GOT3 (cell line): Measurements from ENCODE around the gene AGFG2.
"Not testable (repeated sequence)": the region's sequence is repeated elsewhere in the genome, so short reads cannot be mapped to it uniquely, and the experiment has no call there.

Experiments
- DNase-seq: peaks from one replicate; lab custom pipeline; 2025; ENCODE audit warnings: mixed read lengths; lab: John Stamatoyannopoulos, UW

Gene AGFG2, protein sequence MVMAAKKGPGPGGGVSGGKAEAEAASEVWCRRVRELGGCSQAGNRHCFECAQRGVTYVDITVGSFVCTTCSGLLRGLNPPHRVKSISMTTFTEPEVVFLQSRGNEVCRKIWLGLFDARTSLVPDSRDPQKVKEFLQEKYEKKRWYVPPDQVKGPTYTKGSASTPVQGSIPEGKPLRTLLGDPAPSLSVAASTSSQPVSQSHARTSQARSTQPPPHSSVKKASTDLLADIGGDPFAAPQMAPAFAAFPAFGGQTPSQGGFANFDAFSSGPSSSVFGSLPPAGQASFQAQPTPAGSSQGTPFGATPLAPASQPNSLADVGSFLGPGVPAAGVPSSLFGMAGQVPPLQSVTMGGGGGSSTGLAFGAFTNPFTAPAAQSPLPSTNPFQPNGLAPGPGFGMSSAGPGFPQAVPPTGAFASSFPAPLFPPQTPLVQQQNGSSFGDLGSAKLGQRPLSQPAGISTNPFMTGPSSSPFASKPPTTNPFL

GRCh38 chr7:100538654-100539435 lies at the start of gene AGFG2:
TSS of gene AGFG2 (plus strand) at chr7:100539203. CDS start at chr7:100539347, 144 bp downstream.
- peak; percentile 98 for DNase-seq

DNA sequence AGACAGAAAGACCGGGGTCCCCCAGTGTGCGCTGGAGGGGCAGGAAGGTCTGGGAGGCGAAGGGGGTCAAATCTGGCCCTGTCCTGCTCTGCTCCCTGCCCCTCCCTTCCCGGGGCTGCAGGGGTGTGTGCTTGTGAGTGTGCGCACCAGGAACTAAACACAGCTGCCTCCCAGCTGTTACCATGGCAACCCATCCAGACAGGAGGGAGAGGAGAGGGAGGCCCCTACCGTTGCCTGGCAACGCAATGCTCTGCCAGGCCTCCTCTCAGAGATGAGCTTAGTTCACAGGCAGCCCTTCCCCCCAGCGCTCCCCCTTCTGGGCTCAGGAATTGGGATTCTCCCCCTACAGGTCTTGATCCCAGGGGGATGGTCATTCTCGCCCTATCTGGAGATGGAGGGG lies 49.2 kb upstream of the AGFG2 start:
- no peak for DNase-seq

DNA sequence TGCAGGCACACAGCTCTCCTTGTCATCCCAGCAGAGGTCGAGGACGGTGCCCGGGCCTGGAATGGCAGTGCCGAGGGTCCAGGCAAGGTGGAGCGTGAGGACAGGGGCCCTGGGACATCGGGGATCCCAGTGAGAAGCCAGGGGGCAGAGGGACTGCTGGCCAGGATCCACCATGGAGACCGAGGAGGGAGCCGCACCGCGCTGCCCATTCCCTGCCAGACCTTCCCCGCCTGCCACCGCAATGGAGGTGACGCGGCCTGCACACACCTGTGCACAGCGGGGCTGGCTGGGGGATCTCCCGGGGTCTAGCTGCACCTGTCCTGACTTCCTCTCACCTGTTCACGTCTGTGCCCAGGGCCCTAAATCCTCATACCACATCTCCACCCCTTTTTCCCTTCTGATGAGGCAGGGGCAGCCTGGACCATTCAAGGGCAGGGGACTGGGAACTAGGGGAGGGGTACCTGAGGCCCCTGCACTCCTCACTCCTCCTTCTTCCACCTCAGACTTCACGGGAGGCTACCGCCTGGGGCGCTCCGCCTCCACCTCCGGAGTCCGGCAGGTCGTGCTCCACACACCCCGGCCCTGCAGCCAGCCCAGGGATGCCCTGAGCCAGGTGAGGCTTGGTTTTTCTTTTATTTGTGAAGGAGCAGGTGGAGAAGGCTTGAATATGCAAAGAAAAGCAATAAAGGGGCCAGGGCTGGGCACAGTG lies 48.4 kb upstream of the AGFG2 start:
- no peak for DNase-seq

GRCh38 chr7:100491192-100491578 lies 47.8 kb upstream of the AGFG2 start:
- DNase-seq, result no peak

DNA sequence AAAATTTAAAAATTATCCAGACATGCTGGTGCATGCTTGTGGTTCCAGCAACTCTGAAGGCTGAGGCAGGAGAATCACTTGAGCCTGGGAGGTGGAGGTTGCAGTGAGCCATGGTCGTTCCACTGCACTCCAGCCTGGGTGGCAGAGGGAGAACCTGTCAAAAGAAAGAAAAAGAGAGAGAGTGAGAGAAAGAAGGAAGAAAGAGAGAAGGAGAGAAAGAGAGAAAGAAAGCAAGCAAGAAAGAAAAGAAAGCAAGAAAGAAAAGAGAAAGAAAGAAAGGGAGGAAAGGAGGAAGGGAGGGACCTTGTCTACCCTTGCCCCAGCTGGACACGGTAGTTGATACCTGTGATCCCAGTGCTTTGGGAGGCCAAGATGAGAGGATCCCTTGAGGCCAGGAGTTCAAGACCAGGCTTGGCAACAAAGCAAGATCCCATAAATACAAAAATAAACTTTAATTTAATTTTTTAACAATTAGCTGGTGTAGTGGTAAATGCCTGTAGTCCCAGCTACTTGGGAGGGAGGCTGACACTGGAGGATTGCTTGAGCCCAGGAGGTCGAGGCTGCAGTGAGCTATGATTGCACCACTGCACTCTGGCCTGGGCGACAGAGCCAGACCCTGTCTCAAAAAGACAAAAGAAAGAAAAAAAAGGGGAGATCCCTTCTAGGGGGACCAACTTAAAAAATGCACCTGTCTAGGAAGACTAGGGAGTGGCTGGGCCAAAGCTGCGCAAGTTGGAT lies 46.1 kb upstream of the AGFG2 start:
- DNase-seq, result no peak

DNA sequence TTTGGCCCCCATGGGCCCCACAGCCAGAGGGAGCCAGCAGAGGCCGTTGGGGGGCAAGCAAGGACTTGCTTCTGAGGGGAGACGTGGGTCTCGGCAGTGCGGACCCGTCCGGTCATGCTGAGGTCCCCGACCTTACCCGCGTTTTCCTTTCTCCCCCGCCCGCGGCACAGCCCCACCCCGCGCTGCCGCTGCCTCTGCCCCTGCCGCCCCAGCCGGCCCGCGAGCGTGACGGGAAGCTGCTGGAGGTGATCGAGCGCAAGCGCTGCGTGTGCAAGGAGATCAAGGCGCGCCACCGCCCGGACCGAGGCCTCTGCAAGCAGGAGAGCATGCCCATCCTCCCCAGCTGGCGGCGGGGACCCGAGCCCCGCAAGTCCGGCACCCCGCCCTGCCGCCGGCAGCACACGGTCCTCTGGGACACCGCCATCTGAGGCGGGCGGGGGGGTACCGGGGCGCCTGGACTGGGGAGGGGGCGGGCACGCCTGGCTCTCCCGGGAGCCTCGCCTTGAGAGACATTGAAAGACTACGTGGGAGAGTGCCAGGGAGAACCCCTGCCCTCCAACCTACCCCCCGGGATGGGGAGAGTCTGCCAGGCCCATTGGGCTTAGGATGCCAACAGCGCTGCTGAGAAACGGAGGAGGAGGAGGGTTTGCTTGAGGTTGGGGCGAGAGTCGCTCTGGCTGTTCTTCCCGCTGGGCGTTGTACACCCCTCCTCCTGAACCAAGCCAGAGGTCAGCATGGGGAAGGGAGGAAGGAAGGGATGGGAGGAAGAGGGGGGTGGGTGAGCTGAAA lies 45.3 kb upstream of the AGFG2 start:
- DNase-seq, result no peak

GRCh38 chr7:100496509-100496908 lies 42.5 kb upstream of the AGFG2 start:
- no peak for DNase-seq

DNA sequence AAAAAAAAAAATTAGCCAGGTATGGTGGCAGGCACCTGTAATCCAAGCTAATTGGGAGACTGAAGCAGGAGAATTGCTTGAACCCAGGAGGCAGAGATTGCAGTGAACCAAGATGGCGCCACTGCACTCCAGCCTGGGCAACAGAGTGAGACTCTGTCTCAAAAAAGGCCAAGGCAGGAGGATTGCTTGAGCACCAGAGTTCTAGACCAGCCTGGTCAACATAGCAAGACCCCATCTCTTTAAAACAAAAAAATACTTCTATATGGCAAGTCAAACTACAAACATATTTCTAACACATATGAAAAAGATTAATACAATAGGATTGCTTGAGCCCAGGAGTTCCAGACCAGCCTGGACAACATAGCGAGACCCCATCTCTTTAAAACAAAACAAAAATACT lies 38.3 kb upstream of the AGFG2 start:
- not testable (repeated sequence) for DNase-seq

DNA sequence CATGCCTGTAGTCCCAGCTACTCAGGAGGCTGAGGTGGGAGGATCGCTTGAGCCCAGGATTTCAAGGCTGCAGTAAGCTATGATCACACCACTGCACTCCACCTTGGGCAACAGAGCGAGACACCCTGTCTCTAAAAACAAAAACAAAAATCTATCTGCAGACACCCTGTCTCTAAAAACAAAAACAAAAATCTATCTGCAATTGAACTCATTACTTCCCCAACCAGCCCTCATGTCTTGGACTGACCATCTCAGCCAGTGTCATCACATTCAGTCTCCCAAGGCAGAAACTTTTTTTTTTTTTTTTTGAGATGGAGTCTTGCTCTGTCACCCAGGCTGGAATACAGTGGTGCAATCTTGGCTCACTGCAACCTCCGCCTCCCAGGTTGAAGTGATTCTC lies 35.0 kb upstream of the AGFG2 start:
- not testable (repeated sequence) for DNase-seq

GRCh38 chr7:100504887-100505611 lies 34.0 kb upstream of the AGFG2 start:
- no peak for DNase-seq

- DNase-seq, result no peak
These were observed 32.6 kb upstream of the AGFG2 start for GRCh38 chr7:100506356-100506923.

DNA sequence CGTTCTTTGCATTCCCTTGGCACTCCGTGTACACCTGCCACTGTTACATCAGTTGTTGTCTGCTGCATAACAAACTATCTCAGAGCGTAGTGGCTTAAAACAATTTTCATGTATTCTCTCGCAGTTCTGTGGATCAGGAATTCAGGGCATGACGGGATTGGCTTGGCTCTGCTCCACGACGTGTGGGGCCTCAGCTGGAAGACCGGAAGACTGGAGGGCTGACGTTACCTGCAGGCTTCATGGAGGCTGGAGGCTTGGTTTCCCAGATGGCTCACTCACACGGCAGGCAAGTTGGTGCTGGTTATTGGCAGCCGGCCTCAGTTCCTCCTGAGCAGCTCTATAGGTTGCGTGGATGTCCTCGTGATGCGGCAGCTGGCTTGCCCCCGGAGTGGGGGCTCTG lies 29.8 kb upstream of the AGFG2 start:
- no peak for DNase-seq

DNA sequence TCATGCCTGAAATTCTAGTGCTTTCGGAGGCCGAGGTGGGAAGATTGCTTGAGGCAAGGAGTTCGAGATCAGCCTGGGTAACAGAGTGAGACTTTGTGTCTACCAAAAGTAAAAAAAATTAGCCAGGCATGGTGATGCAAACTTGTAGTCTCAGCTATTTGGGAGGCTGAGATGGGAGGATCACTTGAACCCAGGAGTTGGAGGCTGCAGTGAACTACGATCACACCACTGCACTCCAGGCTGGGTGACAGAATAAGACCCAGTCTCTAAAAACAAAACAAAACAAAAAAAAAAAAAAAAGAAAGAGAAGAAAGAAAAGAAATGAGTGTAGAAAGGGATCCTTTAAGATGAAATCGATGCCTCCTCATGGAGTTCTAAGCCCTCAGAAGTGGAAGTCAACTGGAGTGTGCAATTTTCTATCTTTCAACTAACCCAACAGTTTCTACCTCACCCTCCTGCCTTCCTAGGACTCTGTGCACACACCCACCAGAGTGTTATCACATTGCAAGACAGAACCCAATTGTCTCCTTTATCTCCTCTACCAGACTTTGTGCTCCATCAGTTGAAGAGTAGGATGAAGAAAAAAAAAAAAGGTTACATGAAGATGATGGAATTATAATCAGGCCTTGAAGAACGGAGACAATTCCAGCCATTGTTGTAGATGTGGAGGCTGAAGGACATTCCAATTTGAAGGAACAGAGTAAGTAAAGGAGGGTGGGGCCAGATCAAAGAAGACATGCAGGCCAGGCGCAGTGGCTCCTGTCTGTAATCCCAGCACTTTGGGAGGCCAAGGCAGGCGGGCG lies 28.4 kb upstream of the AGFG2 start:
- DNase-seq, result no peak

- DNase-seq, result no peak
These were observed 25.7 kb upstream of the AGFG2 start for GRCh38 chr7:100513212-100513810.

GRCh38 chr7:100515072-100515532 lies 23.9 kb upstream of the AGFG2 start:
- DNase-seq, result no peak

DNA sequence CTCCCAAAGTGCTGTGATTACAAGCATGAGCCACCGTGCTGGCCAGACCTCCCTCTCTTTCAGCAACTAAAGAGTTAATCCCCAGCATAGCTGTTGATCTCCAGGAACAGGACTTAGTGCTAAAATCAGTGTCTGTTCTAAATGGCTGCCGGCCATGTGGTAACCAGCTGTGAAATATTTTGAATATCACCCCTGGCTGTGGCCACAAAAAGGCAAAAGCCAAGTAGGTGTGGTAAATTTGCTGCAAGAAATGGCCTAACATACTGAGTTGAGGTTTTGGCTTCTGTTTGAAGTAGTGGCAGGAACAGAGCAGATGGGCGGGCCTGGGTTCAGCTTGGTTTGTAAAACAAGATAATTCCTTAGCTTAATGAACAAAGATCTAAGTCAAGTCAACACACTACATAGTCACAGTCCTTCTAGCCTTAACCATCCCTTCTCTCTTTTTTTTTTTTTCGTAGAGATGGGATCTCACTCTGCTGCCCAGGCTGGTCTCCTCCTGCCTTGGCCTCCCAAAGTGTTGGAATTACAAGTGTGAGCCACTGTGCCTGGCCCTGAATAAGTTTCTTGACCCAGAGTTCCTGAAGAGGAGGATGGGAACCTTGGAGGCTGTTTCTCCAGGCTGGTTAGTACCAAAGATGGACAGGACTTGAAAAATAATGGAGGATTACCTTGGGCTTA lies 22.7 kb upstream of the AGFG2 start:
- no peak for DNase-seq

DNA sequence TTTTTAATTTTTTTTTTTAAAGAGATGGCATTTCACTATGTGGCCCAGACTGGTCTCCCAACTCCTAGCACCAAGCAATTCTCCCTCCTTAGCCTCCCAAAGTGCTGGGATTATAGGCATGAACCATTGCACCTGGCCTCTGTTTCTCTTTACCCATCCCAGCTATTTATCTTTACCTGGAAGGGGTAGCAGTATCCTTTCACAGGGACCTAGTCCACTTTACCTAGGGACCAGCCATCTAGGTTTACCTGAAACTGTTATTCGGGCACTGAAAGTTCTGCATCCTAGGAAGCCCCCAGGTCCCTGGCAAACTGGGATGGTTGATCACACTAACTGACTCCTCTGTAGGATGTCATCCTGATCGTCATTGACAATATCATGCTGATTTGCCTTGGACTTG lies 21.7 kb upstream of the AGFG2 start:
- no peak for DNase-seq

GRCh38 chr7:100519580-100519979 lies 19.4 kb upstream of the AGFG2 start:
- DNase-seq, result no peak
